Sigmoid colon (tissue), 7 donors: Measurements from ENCODE around the gene SLC5A4. TPM values are rescaled to one million over a fixed set of nuclear protein-coding genes. Genes with fewer than 3 reads are reported as not detected.

Experiments
- DNase-seq: peaks from one replicate; pipeline ENCODE4 v3.0.0-alpha.2; 2019
- H3K27ac ChIP-seq, 4 donors: fragments of 200-600 bp; sonication (generic); one replicate each; pipeline ENCODE4 v1.5.1; 2016 to 2019; ENCODE audit warnings: mild to moderate bottlenecking in 1 of 4
- H3K27me3 ChIP-seq, 3 donors: fragments of 200-600 bp; sonication (generic); one replicate each; pipeline ENCODE4 v1.5.1; 2019; ENCODE audit warnings: mild to moderate bottlenecking in 1 of 3
- H3K36me3 ChIP-seq, 4 donors: fragments of 200-600 bp; sonication (generic); one replicate each; pipeline ENCODE4 v1.5.1; 2016 to 2019
- H3K4me1 ChIP-seq, 4 donors: fragments of 200-600 bp; sonication (generic); one replicate each; pipeline ENCODE4 v1.5.1; 2017 to 2019
- H3K4me3 ChIP-seq, 4 donors: fragments of 200-600 bp; sonication (generic); one replicate each; pipeline ENCODE4 v1.5.1; 2017 to 2019; ENCODE audit warnings: mild to moderate bottlenecking in 2 of 4, moderate library complexity in 1 of 4
- H3K9me3 ChIP-seq, 4 donors: fragments of 200-600 bp in 3 of 4; sonication (generic) in 3 of 4; one replicate each; pipeline versions ENCODE4 v1.5.1 to v1.6.1; 2013 to 2019
- EP300 ChIP-seq, 4 donors: sonication (generic); formaldehyde crosslinking; IDR thresholded peaks; one replicate each; pipeline ENCODE4 v1.6.1; 2017; ENCODE audit warnings: antibody characterized with exemption in 4 of 4
- POLR2A ChIP-seq, 2 donors: fragments of 450-650 bp; IDR thresholded peaks; one replicate each; pipeline ENCODE4 v1.6.1; 2016; ENCODE audit warnings: antibody characterized with exemption in 2 of 2, mild to moderate bottlenecking in 2 of 2, moderate library complexity in 2 of 2
- POLR2AphosphoS5 ChIP-seq, 4 donors: sonication (generic); formaldehyde crosslinking; IDR thresholded peaks; one replicate each; pipeline ENCODE4 v1.6.1; 2017; ENCODE audit warnings: antibody characterized with exemption in 4 of 4
- WGBS, 2 donors: extraction: QIAGEN DNeasy Blood & Tissue Kit; methylation state at CpG; one replicate each; pipeline ENCODE4 v1.1.7; 2013; 5-methylcytosine and 5-hydroxymethylcytosine counted together
- intact Hi-C: fragments of 100-400 bp; cut with DNase I; formaldehyde crosslinking; loops from one replicate; pipeline ENCODE4 v1.15.1; 2023
- polyA plus RNA-seq, 3 donors: library from polyadenylated mRNA; stranded (reverse); fragments of 200-250 nt; gene quantifications; one replicate each; pipeline ENCODE4 v1.2.3, GENCODE V29; 2013
- total RNA-seq, 4 donors: library from RNA; depleted of rRNA; stranded (reverse); fragments of >200 nt; gene quantifications; one replicate each; pipeline ENCODE4 v1.1.0, GENCODE V29; 2016
- TF ChIP-seq, protein P1 (sequence below), 4 experiments: fragments of 450-650 bp in 3 of 4; fragments of 200-600 bp in 1 of 4; IDR thresholded peaks; one replicate each; pipeline ENCODE4 v1.5.1; 2016 to 2019; ENCODE audit warnings: antibody characterized with exemption in 4 of 4, mild to moderate bottlenecking in 3 of 4, moderate library complexity in 2 of 4
- donor health status: healthy with polysubstance abuse.
- donor health status: Bipolar disorder and iron deficiency.
- donor health status: healthy.

Gene SLC5A4
- total and polyA plus RNA-seq, 7 donors: 0.16 to 1.1 (median 0.36) TPM; not detected in 4

DNA sequence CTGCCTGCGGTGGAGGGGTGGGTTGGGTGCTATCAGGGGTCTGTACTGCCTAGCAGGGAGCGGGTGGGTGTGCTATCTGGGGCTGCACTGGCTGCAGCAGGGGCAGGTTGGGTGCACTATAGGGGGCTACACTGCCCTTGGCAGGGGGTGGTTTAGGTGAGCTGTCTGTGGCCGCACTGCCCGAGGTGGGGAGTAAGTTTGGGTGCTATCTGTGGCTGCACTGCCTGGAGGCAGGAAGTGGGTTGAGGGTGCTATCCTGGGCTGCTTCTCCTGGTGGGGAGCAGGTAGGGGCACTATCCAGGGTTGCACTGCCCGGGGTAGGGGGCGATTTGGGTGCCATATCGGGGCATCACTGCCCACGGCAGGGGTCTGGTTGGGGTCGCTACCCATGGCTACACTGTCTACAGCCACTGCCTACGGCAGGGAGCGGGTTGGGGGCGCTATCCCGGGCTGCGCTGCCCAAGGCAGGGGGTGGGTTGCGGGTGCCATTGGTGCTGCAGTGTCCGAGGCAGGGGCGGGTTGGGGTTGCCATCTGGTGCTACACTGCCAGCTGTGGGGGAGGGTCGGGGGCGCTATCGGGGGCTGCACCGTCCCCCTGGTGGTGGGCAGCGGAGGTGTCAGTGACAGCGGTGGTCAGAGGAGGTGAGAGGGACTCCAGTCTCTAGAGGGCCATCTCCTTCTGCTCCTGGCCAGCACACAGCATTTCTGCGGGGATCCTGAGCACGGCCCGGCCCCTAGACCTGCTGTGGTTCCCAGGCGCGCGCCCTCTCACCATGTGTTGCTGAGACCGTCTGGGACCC lies 49.0 kb downstream of the SLC5A4 start:
- TF ChIP-seq POLR2A (IDR thresholded peaks at IDR 0.05) (no peak), POLR2AphosphoS5 (IDR thresholded peaks at IDR 0.05) (no peak), EP300 (IDR thresholded peaks at IDR 0.05) (no peak)
- TF ChIP-seq, protein P1, sequence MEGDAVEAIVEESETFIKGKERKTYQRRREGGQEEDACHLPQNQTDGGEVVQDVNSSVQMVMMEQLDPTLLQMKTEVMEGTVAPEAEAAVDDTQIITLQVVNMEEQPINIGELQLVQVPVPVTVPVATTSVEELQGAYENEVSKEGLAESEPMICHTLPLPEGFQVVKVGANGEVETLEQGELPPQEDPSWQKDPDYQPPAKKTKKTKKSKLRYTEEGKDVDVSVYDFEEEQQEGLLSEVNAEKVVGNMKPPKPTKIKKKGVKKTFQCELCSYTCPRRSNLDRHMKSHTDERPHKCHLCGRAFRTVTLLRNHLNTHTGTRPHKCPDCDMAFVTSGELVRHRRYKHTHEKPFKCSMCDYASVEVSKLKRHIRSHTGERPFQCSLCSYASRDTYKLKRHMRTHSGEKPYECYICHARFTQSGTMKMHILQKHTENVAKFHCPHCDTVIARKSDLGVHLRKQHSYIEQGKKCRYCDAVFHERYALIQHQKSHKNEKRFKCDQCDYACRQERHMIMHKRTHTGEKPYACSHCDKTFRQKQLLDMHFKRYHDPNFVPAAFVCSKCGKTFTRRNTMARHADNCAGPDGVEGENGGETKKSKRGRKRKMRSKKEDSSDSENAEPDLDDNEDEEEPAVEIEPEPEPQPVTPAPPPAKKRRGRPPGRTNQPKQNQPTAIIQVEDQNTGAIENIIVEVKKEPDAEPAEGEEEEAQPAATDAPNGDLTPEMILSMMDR (IDR thresholded peaks at IDR 0.05): no peak
- H3K4me3 ChIP-seq: no peak overlapping the region
- intact Hi-C loops: no loop called here
- H3K9me3 ChIP-seq: no peaks in the 10 kb centered on the region
- H3K27ac ChIP-seq: no peak overlapping the region
- H3K27me3 ChIP-seq: peaks cover 12 to 45% (median 14%) of the 10 kb centered on the region in 3 donors
- DNase-seq: no peak
- 83 to 87% methylated on average over 30 of the region's 30 CpGs for WGBS, 2 donors
- H3K4me1 ChIP-seq: peaks cover 0 to 16% (median 7%) of the 10 kb centered on the region in 4 donors
- H3K36me3 ChIP-seq: no peaks in the 10 kb centered on the region

DNA sequence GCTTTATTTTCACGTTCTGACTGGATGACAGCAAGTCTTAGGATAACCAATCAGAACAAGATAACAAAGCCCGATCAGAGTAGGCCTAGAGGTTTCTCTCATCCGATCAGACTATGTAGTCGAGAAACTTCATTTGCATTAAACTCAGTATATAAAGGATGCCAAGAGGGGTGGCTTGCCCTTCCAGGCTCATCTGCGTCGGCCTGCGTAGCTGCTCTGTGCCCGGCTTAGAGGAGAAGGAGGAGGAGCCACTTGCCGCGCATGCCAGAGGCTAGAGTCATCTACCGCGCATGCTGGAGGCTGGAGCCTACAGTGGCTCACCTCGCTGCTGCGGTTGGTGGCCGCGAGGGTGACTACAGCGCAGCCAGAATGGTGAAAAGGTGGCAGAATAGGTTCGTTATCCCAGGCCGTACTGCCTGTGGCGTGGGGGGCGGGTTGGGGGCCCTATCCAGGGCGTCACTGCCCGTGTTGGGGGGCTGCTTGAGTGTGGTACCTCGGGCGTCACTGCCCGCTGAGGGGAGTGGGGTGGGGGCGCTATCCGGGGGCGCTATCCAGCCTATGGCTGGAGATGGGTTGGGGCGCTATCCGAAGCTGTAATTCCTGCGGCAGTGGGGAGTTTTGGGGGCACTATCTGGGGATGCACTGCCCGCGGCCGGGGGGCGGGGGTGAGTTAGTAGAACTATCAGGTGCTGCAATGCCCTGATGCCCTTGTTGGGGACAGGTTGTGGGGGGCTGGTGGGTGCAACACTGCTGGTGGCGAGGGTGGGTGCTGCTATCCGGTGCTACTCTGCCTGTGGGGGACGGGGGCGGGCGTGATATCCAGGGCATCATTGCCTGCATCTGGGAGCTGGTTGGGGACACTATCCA lies 50.1 kb downstream of the SLC5A4 start, which contains the start of gene RFPL2:
Gene RFPL2 (minus strand): TSS at position 218 of the 867 bp plus-strand sequence. CDS start 2,622 bp downstream, outside the sequence.
- peaks cover 0 to 16% (median 7%) of the 10 kb centered on the region in 4 donors for H3K4me1 ChIP-seq
- no peaks in the 10 kb centered on the region for H3K36me3 ChIP-seq
- peak within 1 kb of the TSS in 2 of 4 donors; percentile 8 to 16 for H3K4me3 ChIP-seq
- intact Hi-C loops: no loop called here
- no peak within 1 kb of the TSS for H3K27ac ChIP-seq
- H3K27me3 ChIP-seq: peaks cover 12 to 45% (median 14%) of the 10 kb centered on the region in 3 donors
- WGBS, 2 donors: 70 to 73% methylated on average over 41 of the region's 41 CpGs
- DNase-seq: no peak
- no peaks in the 10 kb centered on the region for H3K9me3 ChIP-seq
- no peak for TF ChIP-seq POLR2A (IDR thresholded peaks at IDR 0.05)

DNA sequence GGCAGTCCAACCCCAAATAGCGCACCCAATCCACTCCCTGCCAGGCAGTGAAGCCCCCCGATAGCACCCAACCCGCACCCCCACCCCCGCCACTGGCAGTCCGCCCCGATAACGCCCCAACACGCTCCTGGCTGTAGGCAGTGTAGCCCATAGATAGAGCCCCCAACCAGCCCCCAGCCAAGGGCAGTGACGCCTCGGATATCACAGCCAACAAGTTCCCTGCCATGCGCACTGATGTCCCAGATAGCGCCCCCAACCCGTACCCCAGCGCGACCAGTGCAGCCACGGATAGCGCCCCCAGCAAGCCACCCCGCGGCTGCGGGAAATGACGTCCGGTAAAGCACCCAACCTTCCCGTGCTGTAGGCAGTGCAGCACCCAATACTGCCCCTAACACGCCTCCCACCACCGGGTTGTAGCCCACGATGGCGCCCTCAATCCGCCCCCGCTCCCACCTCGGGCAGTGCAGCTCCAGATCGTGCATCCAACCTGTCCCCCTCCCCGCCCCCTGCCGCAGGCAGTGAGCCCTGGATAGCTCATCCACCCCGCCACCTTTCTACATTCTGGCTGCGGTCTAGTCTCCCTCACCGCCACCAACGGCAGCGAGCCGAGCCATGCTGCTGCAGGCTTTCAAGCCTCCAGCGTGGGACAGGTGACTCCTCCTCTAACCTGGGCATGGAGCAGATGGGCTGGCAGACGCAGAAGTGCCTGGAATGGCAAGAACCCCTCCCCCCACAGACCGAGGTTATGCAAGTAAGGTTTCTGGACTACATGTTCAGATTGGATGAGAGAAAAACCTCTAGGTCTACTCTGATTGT lies 50.9 kb downstream of the SLC5A4 start:
- H3K27me3 ChIP-seq: peaks cover 12 to 45% (median 14%) of the 10 kb centered on the region in 3 donors
- intact Hi-C loops: no loop called here
- peaks cover 0 to 16% (median 7%) of the 10 kb centered on the region in 4 donors for H3K4me1 ChIP-seq
- H3K36me3 ChIP-seq: no peaks in the 10 kb centered on the region
- DNase-seq: no peak
- no peak overlapping the region for H3K27ac ChIP-seq
- TF ChIP-seq POLR2AphosphoS5 (IDR thresholded peaks at IDR 0.05) (no peak), POLR2A (IDR thresholded peaks at IDR 0.05) (no peak), EP300 (IDR thresholded peaks at IDR 0.05) (no peak)
- TF ChIP-seq, protein P1 (IDR thresholded peaks at IDR 0.05): no peak
- peak overlapping the region in 2 of 4 donors; percentile 8 to 16 for H3K4me3 ChIP-seq
- 49% methylated on average over 42 of the region's 42 CpGs for WGBS, 2 donors
- H3K9me3 ChIP-seq: no peaks in the 10 kb centered on the region

DNA sequence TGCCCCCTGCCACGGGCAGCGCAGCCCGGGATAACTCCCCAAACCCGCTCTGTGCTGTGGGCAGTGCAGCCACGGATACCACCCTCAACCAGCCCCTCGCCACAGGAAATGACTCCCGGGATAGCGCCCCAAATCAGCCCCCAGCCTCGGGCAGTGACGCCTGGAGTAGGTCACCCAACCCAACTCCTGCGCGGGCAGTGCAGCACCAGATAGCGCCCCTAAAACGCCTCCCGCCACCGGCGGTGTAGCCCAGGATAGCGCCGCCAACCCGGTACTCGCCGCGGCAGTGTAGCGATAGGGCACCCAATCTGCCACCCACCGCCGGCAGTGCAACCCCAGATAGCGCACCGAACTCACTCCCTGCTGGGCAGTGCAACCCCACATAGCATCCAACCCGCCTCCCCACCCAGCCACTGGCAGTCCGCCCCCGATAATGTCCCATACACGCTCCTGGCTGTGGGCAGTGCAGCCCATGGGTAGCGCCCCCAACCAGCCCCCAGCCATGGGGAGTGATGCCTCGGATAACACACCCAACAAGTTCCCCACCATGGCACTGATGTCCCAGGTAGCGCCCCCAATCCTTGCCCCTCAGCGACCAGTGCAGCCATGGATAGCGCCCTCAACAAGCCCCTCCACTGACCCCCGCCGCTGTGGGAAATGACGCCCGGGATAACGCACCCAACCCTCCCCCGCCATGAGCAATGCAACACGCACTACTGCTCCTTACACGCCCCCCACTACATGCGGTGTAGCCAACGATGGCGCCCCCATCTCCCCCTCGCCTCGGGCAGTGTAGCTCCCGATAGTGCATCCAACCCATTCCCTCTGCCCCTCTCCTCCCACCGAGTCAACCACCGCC lies 51.7 kb downstream of the SLC5A4 start:
- Histone ChIP-seq H3K4me1 (peaks cover 0 to 16% (median 7%) of the 10 kb centered on the region in 4 donors), H3K36me3 (no peaks in the 10 kb centered on the region), H3K27ac (no peak overlapping the region), H3K9me3 (no peaks in the 10 kb centered on the region), H3K4me3 (peak overlapping the region in 1 of 4 donors; percentile 7), H3K27me3 (peaks cover 12 to 45% (median 14%) of the 10 kb centered on the region in 3 donors)
- DNase-seq: no peak
- no peak for TF ChIP-seq POLR2A (IDR thresholded peaks at IDR 0.05)
- TF ChIP-seq, protein P1 (IDR thresholded peaks at IDR 0.05): no peak
- TF ChIP-seq EP300 (IDR thresholded peaks at IDR 0.05): no peak
- TF ChIP-seq POLR2AphosphoS5 (IDR thresholded peaks at IDR 0.05): no peak
- WGBS, 2 donors: 35 to 49% methylated on average over 53 of the region's 53 CpGs
- intact Hi-C loops: no loop called here
